Measurements from ENCODE around the gene KATNA1. TPM values are rescaled to one million over a fixed set of nuclear protein-coding genes. Genes with fewer than 3 reads are reported as not detected.

The KATNA1 gene
- total RNA-seq, 1 experiment from 2014 or later: 20.6 TPM

DNA sequence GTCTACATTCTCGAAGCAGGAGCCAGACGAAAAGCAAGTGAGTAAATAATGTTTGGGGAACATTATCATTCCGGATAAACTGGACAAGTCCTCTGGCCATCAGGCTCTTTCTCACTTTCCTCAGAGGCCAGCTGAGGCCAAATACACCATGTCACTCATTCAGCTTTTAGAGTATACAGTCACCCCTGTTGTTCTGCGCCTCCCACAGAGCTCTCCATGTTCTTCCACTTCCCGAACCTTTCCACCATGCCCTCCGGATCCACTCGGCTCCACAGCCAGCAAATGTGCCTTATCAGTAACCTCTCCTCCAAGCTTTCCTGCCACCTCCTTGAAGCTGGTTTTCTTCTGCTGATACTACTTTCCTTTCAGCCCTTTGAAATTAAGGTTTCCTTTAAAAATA is 37.7 kb upstream of the KATNA1 start:
- no peaks in the 10 kb centered on the region for H3K9me3 ChIP-seq (ENCODE audit: control insufficient read depth in 1 of 2, insufficient read depth in 1 of 2, low read depth in 1 of 2, low read length in 2 of 2)
- no peak overlapping the region for H3K4me3 ChIP-seq (replicated peaks in 1 of 2; ENCODE audit: low read depth in 1 of 2, low read length in 2 of 2)
- POLR2A ChIA-PET: no interaction called here
- intact Hi-C loops (cut with micrococcal nuclease): no loop called here
- ATAC-seq (no peak), DNase-seq (ENCODE audit: low read depth, low spot score) (no peak)
- no peak overlapping the region for H3K9ac ChIP-seq (ENCODE audit: low read length)
- no peaks in the 10 kb centered on the region for H3K4me1 ChIP-seq (ENCODE audit: control insufficient read depth in 1 of 2, insufficient read depth in 2 of 2, low read length in 2 of 2)
- no peak overlapping the region for H3K4me2 ChIP-seq (ENCODE audit: low read length)
- no peak overlapping the region for H3K27ac ChIP-seq (ENCODE audit: low read depth, low read length)
- RAD21 ChIA-PET (ENCODE audit: low non-redundant PET in 1 of 2, low total read pairs in 2 of 2, uncharacterized antibody in 2 of 2, unreplicated experiment in 2 of 2): no interaction called here
- H3K27me3 ChIP-seq (ENCODE audit: insufficient read depth, low read length): no peaks in the 10 kb centered on the region
- CTCF ChIA-PET: no interaction called here
- no peaks in the 10 kb centered on the region for H3K9me2 ChIP-seq (ENCODE audit: insufficient read depth)
- TF ChIP-seq ELF1 (IDR thresholded peaks at IDR 0.05; ENCODE audit: borderline replicate concordance, low read depth): no peak
- no peak for TF ChIP-seq CTCF (IDR thresholded peaks at IDR 0.05 in 2 of 3, conservative IDR thresholded peaks at IDR 0.05 in 1 of 3; ENCODE audit: borderline replicate concordance in 1 of 3, insufficient read depth in 1 of 3, low read depth in 2 of 3, low read length in 2 of 3)
- TF ChIP-seq ZNF274 (IDR thresholded peaks at IDR 0.05; ENCODE audit: low read depth, low read length): no peak
- no peak for TF ChIP-seq MAX (IDR thresholded peaks at IDR 0.05)
- TF ChIP-seq ZFX (IDR thresholded peaks at IDR 0.05): no peak
- TF ChIP-seq YY1 (IDR thresholded peaks at IDR 0.05; ENCODE audit: extremely low read depth, insufficient replicate concordance, low read depth, low read length): no peak
- no peak for TF ChIP-seq POLR2A (IDR thresholded peaks at IDR 0.05; ENCODE audit: borderline replicate concordance, extremely low read depth, insufficient read depth, insufficient read length)
- TF ChIP-seq EZH2phosphoT487 (IDR thresholded peaks at IDR 0.05; ENCODE audit: borderline replicate concordance): no peak
- no peak for TF ChIP-seq JUND (IDR thresholded peaks at IDR 0.05)
- no peak overlapping the region for H2AFZ ChIP-seq (ENCODE audit: low read depth, low read length, poor library complexity, severe bottlenecking)
- H3K36me3 ChIP-seq (ENCODE audit: control insufficient read depth in 1 of 2, insufficient read depth in 2 of 2, low read length in 2 of 2): peaks cover 14 to 15% of the 10 kb centered on the region in 2 experiments; a peak in 3 of 4 replicates
- BruUV-seq (replicated peaks): no TSS peak
- H3K79me2 ChIP-seq (ENCODE audit: insufficient read depth, low read length): peaks cover 73% of the 10 kb centered on the region
- H4K20me1 ChIP-seq (ENCODE audit: insufficient read depth): peaks cover 21% of the 10 kb centered on the region
